ENCODE results near the gene PDGFB. TPM values are rescaled to one million over a fixed set of nuclear protein-coding genes. Genes with fewer than 3 reads are reported as not detected.

PDGFB gene
- total and polyA plus RNA-seq, 2 donors (not counting 1 experiment from before 2014, with no cell fraction given): 0.04 TPM; not detected in 1

DNA sequence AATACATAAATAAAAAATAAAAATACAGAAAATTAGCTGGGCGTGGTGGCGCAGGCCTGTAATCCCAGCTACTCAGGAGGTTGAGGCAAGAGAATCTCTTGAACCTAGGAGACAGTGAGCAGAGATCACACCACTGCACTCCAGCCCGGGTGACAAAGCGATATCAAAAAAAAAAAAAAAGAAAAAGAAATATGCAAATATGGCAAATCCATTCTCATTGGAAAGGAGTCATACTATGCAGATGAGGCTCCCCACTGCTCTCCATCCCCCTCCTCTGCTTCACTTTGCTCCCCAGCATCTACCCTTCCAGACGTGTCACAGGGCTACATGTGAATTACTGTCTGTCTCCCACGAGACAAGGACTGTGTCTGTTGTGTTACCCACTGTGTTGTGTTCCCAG is 36.3 kb upstream of the PDGFB start:
- no peak overlapping the region for H3K4me2 ChIP-seq (replicated peaks; ENCODE audit: low read depth, low read length, poor library complexity, severe bottlenecking)
- H3K4me3 Mint-ChIP-seq: no peak overlapping the region
- no peak overlapping the region for H3K4me3 ChIP-seq (ENCODE audit: control extremely low read depth in 1 of 5, extremely low read depth in 1 of 5, insufficient read depth in 1 of 5, low read depth in 2 of 5, low read length in 4 of 5)
- peaks cover 0 to 7% of the 10 kb centered on the region in 2 donors for H3K4me1 ChIP-seq (ENCODE audit: control insufficient read depth in 2 of 2, insufficient read depth in 2 of 2, low read length in 2 of 2)
- peaks cover 0 to 37% (median 8%) of the 10 kb centered on the region in 4 experiments for H3K27me3 ChIP-seq (replicated peaks in 1 of 4; ENCODE audit: control extremely low read depth in 1 of 4, control insufficient read depth in 3 of 4, insufficient read depth in 4 of 4, low read length in 3 of 4)
- peaks cover 2 to 33% (median 8%) of the 10 kb centered on the region in 3 donors for H3K9me3 ChIP-seq (ENCODE audit: control extremely low read depth in 1 of 3, control insufficient read depth in 2 of 3, insufficient read depth in 1 of 3, low read length in 2 of 3)
- TF ChIP-seq CTCF (IDR thresholded peaks at IDR 0.05) (no peak), EZH2 (IDR thresholded peaks at IDR 0.05; ENCODE audit: borderline replicate concordance, insufficient read depth, low read depth, low read length, poor library complexity, severe bottlenecking) (no peak)
- ATAC-seq (ENCODE audit: low read depth) (no peak), DNase-seq (no peak)
- CTCF ChIA-PET: no interaction called here
- no peak overlapping the region for H2AFZ ChIP-seq (ENCODE audit: insufficient read depth, low read depth, low read length, poor library complexity, severe bottlenecking)
- H3K9ac ChIP-seq (ENCODE audit: low read length): no peak overlapping the region
- H3K79me2 ChIP-seq (ENCODE audit: control insufficient read depth, insufficient read depth, low read length): no peaks in the 10 kb centered on the region
- POLR2A ChIA-PET: interaction anchor here (0.7 kb wide), 1 partner anchor 403 kb away, joined by 3 read pairs; no protein-coding TSS in a partner anchor
- peaks cover 29% of the 10 kb centered on the region for H3K27me3 Mint-ChIP-seq
- H4K20me1 ChIP-seq (ENCODE audit: control insufficient read depth, insufficient read depth, low read length, poor library complexity, severe bottlenecking): no peaks in the 10 kb centered on the region
- intact Hi-C loops (cut with micrococcal nuclease): no loop called here
- H3K36me3 ChIP-seq (replicated peaks in 1 of 2; ENCODE audit: control extremely low read depth in 1 of 2, control insufficient read depth in 1 of 2, extremely low read depth in 1 of 2, insufficient read depth in 2 of 2, low read length in 1 of 2): no peaks in the 10 kb centered on the region
- H3K27ac Mint-ChIP-seq: no peak overlapping the region
- no peak overlapping the region for H3K27ac ChIP-seq (ENCODE audit: low read length in 2 of 2)
- WGBS (ENCODE audit: insufficient coverage): 78% methylated on average over 4 of the region's 6 CpGs
- H3K4me1 Mint-ChIP-seq: peaks cover 5% of the 10 kb centered on the region
- H3K9me3 Mint-ChIP-seq (ENCODE audit: insufficient read depth): peaks cover 3% of the 10 kb centered on the region

- CTCF ChIA-PET: no interaction called here
- peaks cover 0 to 5% of the 10 kb centered on the region in 2 donors for H3K4me1 ChIP-seq (ENCODE audit: control insufficient read depth in 2 of 2, insufficient read depth in 2 of 2, low read length in 2 of 2)
- no peak for TF ChIP-seq CTCF (IDR thresholded peaks at IDR 0.05)
- intact Hi-C loops (cut with micrococcal nuclease): no loop called here
- H3K79me2 ChIP-seq (ENCODE audit: control insufficient read depth, insufficient read depth, low read length): no peaks in the 10 kb centered on the region
- DNase-seq (no peak), ATAC-seq (ENCODE audit: low read depth) (no peak)
- peaks cover 2 to 30% (median 7%) of the 10 kb centered on the region in 3 donors for H3K9me3 ChIP-seq (ENCODE audit: control extremely low read depth in 1 of 3, control insufficient read depth in 2 of 3, insufficient read depth in 1 of 3, low read length in 2 of 3)
- no peak overlapping the region for H2AFZ ChIP-seq (ENCODE audit: insufficient read depth, low read depth, low read length, poor library complexity, severe bottlenecking)
- H3K9ac ChIP-seq (ENCODE audit: low read length): no peak overlapping the region
- H3K4me1 Mint-ChIP-seq: peaks cover 5% of the 10 kb centered on the region
- H3K27me3 Mint-ChIP-seq: peaks cover 35% of the 10 kb centered on the region
- H3K4me2 ChIP-seq (replicated peaks; ENCODE audit: low read depth, low read length, poor library complexity, severe bottlenecking): no peak overlapping the region
- no peak overlapping the region for H3K4me3 Mint-ChIP-seq
- POLR2A ChIA-PET: no interaction called here
- no peak overlapping the region for H3K27ac ChIP-seq (ENCODE audit: low read length in 2 of 2)
- peaks cover 3% of the 10 kb centered on the region for H3K9me3 Mint-ChIP-seq (ENCODE audit: insufficient read depth)
- peaks cover 0 to 43% (median 8%) of the 10 kb centered on the region in 4 experiments for H3K27me3 ChIP-seq (replicated peaks in 1 of 4; ENCODE audit: control extremely low read depth in 1 of 4, control insufficient read depth in 3 of 4, insufficient read depth in 4 of 4, low read length in 3 of 4)
- no peak overlapping the region for H3K4me3 ChIP-seq (ENCODE audit: control extremely low read depth in 1 of 5, extremely low read depth in 1 of 5, insufficient read depth in 1 of 5, low read depth in 2 of 5, low read length in 4 of 5)
- H3K36me3 ChIP-seq (replicated peaks in 1 of 2; ENCODE audit: control extremely low read depth in 1 of 2, control insufficient read depth in 1 of 2, extremely low read depth in 1 of 2, insufficient read depth in 2 of 2, low read length in 1 of 2): no peaks in the 10 kb centered on the region
- 94% methylated on average over 7 of the region's 7 CpGs for WGBS (ENCODE audit: insufficient coverage)
- H4K20me1 ChIP-seq (ENCODE audit: control insufficient read depth, insufficient read depth, low read length, poor library complexity, severe bottlenecking): no peaks in the 10 kb centered on the region
- no peak overlapping the region for H3K27ac Mint-ChIP-seq
Observed at GRCh38 chr22:39280250-39280649, 35.5 kb upstream of the PDGFB start.

Measured in B cell (primary cell).